T-helper 2 cell (primary cell): ENCODE results near the gene BRI3BP.
"Not testable (repeated sequence)": the region's sequence is repeated elsewhere in the genome, so short reads cannot be mapped to it uniquely, and the experiment has no call there.

Experiments used
- DNase-seq, 5 experiments: peaks; one replicate each; pipeline versions ENCODE4 v3.0.0 to v3.0.0-alpha.2; 2012 to 2022

BRI3BP gene

DNA sequence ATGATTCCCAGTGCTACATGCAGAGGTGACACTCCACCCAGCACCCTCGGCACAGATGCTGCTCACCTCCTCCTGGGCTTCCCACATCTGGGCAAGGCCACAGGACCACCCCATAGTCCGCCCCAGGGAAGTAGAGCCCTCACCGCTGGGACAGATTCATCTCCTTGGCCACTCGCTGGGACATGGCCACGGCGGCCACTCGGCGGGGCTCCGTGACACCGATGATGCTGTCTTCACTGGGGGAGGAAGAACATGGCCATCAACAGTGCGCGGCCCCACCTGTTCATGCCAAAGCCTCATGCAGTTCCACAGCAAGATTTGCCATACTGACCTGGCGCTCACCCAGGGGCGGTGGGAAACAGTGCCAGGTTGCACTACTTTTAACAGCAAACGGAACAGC, 18.2 kb upstream of the BRI3BP start:
- DNase-seq: no peak

GRCh38 chr12:124976999-124977398, 16.4 kb upstream of the BRI3BP start:
- no peak for DNase-seq

DNA sequence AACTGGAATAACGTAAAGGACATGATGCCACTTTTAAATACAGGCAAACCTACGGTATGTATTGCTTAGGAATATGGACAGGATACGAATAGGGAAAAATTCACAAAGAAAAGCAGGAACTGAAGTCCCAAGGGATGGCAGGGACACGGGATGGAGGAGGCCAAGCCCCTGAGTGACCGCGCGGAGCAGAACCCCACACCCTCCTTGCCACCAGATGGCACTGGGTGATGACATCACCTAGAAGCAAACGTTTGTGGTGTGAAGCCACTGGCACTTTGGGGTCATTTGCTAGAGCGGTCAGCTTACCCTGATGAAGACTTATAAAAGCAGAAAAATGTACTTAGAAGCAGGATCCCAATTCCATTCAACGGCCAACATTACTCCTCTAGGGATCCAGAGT, 13.9 kb upstream of the BRI3BP start:
- DNase-seq: no peak

- DNase-seq: no peak
Measured at GRCh38 chr12:124980098-124980892, 13.2 kb upstream of the BRI3BP start.

DNA sequence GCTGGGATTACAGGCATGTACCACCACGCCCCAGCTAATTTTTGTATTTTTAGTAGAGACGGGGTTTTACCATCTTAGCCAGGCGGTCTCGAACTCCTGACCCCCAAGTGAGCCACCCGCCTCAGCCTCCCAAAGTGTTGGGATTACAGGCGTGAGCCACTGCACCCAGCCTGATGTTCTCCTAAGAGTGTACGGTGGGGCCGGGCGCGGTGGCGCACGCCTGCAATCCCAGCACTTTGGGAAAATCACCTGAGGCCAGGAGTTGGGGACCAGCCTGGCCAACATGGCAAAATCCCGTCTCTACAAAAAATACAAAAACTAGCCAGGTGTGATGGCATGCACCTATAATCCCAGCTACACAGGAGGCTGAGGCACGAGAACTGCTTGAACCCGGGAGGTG, 6.6 kb upstream of the BRI3BP start:
- not testable (repeated sequence) for DNase-seq

DNA sequence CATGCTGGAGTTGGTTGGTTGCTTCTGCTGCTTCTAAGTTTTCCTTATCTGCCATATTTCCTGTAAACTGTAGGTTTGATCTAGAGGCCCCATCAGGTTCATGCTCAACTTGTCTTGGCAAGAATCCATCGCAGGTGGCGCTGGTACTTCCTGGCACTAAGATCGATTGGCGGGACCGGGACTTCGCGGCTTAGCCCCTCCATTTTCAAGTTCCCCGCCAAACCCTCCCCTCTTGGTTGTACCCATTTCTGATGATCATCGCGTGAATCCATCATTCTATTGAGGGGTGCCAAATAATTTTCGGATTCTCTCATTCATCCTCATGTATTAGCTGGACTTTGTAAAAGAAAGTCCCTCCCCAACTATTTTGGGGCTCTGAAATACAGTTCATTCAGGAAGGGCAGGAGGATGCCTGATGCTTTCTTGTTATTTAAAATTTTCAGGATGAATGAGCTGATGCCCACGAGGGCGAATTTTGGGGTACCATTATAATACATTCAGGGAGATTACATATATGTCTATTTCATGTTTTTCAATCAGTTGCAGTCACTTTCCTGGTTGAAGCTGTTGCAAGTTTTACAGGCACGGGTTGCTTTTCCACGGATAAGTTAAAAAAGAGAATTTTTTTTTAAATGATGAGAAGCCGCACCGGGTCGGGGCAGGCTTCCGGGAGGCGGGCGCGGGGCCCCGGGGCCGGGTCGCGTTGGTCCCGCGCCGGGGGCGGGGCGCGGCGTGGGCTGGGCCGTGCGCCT, 395 bp upstream of the BRI3BP start:
- DNase-seq: peak; percentile 50 to 96 (median 78)

DNA sequence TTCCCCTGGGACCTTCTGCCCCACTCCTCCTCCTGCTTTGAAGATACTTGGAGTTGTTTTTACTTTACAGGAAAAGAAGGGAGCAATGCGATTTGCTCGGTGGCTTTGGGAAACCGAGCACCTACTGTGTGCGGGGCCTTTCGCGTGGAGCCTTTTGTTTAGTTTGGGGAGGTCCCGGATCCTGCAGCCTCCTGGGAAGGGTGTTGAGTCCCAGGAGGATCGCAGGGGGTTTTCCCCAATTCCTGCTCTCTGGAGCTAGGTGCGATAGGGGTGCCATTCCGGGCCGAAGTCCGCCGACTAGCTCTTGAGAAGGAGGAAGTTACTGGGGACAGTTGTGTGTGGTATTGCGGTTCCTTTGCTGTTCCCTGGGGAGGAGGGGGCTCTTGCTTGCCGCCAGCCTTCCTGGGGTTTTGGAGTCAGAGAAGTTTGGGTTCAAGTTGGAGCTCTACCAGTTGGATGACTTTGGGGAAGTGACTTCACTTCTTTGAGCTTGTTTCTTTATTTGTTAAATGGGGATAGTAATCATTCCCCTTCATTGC, 1.1 kb downstream of the BRI3BP start:
- DNase-seq: no peak

DNA sequence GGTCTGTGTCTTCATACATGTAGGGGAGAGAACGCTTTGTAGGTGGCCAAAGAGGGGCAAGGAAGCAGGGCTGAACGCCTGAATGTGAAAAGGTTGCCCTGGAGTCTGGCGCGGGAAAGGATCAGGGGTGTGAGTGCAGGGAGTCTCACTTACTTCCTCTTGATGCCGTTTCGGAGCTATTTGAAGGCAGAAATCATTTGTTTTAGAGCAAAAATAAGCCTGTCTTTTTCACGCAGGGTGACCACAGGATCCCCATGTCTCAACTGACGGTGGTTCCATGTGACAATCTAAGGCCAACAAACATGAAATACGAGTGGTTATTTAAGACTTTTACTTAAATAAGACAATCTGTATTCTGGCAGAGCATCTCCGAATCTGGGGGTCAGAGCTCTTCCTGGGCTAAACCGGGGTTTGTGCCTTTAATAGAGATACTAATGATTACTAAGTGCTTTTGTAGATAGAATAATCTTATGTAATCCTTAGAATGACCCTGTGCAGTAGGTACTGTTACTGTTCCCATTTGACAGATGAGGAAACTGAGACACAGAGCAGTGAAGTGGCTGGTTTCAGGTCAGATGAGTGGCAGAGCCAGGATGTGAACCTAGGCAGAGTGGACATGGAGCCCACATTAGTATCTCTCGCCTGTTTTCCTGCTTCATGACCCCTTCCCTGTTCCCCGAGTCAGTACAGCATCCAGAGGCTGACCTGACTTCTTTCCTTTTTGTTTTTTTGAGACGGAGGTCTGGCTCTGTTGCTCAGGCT, 1.9 kb downstream of the BRI3BP start:
- no peak for DNase-seq

GRCh38 chr12:124998705-124999104, 5.3 kb downstream of the BRI3BP start:
- DNase-seq: no peak

DNA sequence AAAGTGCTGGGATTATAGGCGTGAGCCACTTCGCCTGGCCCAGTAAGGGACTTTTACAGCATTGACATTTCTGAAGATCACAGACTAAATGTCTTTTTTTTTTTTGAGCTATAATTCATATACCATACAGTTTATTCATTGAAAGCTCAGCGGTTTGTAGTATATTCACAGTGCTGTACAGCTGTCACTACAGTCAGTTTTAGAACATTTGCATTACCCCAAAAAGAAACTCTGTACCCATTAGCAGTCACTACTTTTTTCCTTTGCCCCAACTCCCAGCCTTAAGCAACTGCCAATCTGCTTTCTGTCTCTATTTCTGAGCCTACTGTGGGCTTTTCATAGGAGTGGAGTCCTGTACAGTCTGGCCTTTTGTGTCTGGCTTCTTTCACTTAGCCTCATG, 8.2 kb downstream of the BRI3BP start:
- DNase-seq: no peak

DNA sequence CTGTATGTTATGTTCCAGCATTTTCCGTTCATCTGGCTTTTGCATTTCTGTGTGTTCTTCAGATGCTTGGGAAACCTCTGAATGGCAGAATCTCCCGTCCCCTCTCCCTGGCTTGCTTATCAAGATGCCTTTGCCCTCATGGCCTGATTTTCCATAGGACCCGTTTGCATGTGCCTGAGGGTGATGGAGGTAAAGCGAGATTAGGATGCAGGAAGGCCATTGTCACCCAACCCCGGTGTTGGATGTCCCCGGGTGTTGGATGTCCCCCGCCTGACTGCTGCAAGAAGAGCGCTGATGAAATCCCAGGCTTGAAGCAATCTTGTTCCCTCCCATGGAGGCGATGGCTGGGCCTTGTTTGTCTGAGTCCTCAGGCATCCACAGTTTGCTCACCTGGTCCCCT, 9.6 kb downstream of the BRI3BP start:
- no peak for DNase-seq

DNA sequence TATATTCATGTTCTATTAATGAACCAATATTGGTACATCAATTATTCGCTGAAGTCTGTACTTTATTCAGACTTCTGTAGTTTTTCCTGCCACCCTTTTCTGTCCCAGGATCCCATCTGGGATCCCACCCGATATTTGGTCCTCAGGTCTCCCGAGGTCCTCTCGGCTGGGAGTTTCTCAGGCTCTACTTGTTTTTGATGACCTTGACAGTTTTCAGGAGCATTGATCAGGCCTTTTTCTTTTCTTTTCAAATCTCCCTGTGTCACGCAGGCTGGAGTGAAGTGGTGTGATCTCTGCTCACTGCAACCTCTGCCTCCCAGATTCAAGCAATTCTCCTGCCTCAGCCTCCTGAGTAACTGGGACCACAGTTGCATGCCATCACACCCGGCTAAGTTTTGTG, 11.2 kb downstream of the BRI3BP start:
- no peak for DNase-seq

- DNase-seq: no peak
Measured at GRCh38 chr12:125005652-125006051, 12.2 kb downstream of the BRI3BP start.

GRCh38 chr12:125006365-125006764, 12.9 kb downstream of the BRI3BP start:
- no peak for DNase-seq

DNA sequence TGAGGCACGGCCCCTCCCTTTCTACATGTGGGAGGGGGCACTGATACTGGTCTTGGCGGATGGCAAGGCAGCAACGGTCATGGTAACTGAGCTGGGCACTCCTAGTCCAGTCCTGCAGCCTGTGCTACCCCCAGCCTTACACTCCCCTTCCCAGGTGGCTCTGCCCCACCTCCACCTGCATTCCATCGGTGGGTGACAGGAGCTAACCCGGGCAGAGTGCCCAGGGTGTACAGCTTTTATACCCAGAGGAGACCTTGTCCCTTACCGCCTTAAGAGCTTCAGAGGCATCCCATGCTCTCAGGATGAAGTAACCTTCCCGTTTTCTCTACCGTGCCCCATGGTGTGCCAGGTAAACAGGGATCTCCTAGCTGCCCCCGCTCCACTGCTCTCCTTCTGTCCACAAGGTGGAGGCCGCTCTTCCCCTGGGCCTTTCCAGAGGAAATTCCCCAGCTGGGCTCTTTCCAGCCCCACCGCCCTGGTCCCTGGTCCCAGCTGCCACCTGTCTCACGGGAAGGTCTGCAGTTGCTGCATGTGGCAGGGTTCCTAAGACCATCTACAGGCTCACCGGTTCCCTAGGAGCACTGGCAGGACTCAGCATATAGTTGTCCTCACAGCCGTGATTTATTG, 20.5 kb downstream of the BRI3BP start:
- DNase-seq: no peak

- DNase-seq: no peak
Measured at GRCh38 chr12:125014526-125014925, 21.1 kb downstream of the BRI3BP start.

DNA sequence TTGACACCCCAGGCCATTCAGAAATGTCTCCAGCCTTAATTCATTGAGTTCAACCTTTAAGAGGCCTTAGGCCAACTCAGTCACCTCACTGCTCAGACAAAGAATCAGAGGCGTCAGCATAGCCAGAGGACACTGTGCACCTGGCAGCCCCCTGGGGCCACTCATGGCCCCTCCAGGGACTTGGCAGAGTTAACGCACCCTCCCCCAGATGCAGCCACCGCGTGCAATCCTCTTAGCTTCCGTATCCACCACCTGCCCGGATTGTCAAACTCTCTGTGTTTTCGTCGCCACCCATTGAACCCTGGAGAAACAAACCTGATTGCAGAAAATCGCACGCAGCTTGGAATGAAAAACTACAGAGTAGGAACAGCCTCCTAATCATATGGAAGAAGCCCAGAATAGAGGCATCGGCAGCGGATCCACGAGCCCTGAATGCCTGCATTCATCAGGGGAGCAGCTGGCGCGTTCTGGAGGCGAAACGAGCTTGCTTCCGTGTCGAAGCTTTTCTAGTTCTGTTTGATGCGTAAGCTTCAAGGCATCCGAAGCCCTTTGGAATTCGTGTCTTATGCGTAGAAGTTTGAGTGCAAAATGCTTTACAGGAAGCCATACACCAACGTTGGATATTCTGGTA, 22.4 kb downstream of the BRI3BP start:
- no peak for DNase-seq

DNA sequence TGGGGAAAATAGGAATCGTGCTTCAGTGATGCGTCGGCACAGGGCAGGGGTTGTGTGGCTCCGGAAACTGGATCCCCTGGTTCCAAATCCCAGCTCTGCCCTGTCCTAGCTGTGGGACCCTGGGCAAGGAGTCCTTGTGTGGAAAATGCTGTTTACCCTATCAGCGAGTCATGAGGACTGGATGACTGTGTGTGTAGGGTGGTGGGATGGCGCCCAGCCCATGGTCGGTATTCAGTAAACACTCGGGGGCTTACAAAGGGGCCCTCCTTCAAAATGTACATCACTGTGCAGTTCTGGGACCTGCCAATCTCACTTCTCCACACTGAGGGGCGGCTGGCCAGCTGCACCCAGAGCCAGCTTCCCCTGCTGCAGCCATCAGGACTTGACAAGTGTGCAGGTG, 24.4 kb downstream of the BRI3BP start:
- no peak for DNase-seq

DNA sequence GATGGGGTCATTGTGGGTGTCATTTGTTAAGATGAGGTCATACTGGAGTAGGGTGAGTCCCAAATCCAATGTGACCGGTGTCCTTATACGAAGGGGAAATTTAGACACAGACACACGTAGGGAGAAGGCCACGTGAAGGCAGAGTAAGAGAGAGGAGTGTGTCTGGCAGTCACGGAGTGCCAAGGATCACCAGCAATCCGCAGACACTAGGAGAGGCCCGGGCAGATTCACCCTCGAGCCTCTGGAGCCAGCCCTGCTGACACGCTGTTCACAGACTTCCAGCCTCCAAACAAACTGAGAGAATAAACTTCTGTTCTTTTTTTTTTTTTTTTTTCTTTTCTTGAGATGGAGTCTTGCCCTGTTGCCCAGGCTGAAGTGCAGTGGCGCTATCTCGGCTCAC, 24.9 kb downstream of the BRI3BP start:
- DNase-seq: no peak

DNA sequence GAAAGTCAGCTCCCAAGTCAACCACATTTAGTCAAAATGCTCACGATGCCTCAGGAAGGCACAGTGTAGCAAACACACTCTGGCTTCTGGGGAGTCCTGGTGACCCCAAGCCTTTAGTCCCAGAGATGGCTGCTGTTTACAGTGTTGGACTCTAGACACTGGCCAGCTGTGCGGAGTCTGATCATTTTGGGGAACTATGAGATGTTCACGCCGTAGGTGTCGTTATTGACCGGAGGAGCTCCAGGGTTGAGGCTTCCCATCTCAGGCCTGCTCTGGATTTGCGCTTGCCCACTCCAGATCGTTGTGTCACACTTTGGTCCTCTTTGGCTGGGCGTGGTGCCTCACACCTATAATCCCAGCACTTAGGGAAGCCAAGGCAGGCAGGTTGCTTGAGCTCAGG, 27.7 kb downstream of the BRI3BP start:
- no peak for DNase-seq

GRCh38 chr12:125021771-125022170, 28.3 kb downstream of the BRI3BP start:
- no peak for DNase-seq

DNA sequence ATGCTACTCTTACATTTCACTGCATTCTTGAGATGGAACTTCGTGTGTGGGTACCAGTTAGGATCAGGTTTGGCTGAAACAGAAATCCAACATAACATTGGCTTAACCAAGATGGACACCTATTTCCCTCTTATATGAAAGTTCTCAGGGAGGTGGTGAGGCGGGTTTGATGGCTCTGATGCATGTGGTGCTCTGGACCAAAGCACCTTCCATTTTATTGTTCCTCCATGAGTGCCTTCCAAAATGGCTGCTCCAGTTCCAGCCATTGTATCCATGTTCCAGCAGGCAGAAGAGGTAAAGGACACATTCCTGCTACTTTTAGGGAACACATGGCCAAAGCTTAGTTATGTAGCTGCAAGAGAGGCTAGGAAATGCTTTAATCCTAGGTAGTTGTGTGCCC, 29.6 kb downstream of the BRI3BP start:
- DNase-seq: no peak
